Bronchial epithelial cell (primary cell): ENCODE results near the gene ZNF581. TPM values are rescaled to one million over a fixed set of nuclear protein-coding genes. Genes with fewer than 3 reads are reported as not detected.

Source experiments
- DNase-seq: peaks from one replicate; pipeline ENCODE4 v3.0.0-alpha.2; 2010; ENCODE audit warnings: low read depth
- FAIRE-seq: peaks from 2 replicates; lab custom pipeline; 2011; peaks lifted over from hg19 to GRCh38; lab: Jason Lieb, UNC
- H3K27me3 ChIP-seq: 2 replicates; pipeline ENCODE4 v1.5.1; 2011; ENCODE audit warnings: low read length; ENCODE audit not compliant: control insufficient read depth, insufficient read depth
- H3K36me3 ChIP-seq: 2 replicates; pipeline ENCODE4 v1.5.1; 2011; ENCODE audit warnings: low read length; ENCODE audit not compliant: control insufficient read depth, insufficient read depth
- H3K4me3 ChIP-seq: 2 replicates; pipeline ENCODE4 v1.5.1; 2011; ENCODE audit warnings: mild to moderate bottlenecking, low read depth, low read length, control low read depth
- CTCF ChIP-seq: IDR thresholded peaks from 2 replicates; pipeline ENCODE4 v1.5.1; 2011; ENCODE audit warnings: mild to moderate bottlenecking, moderate library complexity, low read length, control low read depth, inconsistent platforms; ENCODE audit not compliant: insufficient read depth, severe bottlenecking
- total RNA-seq: library from RNA; depleted of rRNA; stranded (reverse); fragments of >200 nt; gene quantifications from 2 replicates; pipeline ENCODE4 v1.2.1, GENCODE V29; 2014

Gene ZNF581
- total RNA-seq, 1 donor from 2014 or later = 19.2 TPM

GRCh38 chr19:55680339-55681130, 37.1 kb downstream of the ZNF581 start:
- Histone ChIP-seq H3K4me3 (no peak overlapping the region), H3K27me3 (no peaks in the 10 kb centered on the region), H3K36me3 (peaks cover 35% of the 10 kb centered on the region)
- no peak for FAIRE-seq
- DNase-seq = no peak
- TF ChIP-seq CTCF = no peak

DNA sequence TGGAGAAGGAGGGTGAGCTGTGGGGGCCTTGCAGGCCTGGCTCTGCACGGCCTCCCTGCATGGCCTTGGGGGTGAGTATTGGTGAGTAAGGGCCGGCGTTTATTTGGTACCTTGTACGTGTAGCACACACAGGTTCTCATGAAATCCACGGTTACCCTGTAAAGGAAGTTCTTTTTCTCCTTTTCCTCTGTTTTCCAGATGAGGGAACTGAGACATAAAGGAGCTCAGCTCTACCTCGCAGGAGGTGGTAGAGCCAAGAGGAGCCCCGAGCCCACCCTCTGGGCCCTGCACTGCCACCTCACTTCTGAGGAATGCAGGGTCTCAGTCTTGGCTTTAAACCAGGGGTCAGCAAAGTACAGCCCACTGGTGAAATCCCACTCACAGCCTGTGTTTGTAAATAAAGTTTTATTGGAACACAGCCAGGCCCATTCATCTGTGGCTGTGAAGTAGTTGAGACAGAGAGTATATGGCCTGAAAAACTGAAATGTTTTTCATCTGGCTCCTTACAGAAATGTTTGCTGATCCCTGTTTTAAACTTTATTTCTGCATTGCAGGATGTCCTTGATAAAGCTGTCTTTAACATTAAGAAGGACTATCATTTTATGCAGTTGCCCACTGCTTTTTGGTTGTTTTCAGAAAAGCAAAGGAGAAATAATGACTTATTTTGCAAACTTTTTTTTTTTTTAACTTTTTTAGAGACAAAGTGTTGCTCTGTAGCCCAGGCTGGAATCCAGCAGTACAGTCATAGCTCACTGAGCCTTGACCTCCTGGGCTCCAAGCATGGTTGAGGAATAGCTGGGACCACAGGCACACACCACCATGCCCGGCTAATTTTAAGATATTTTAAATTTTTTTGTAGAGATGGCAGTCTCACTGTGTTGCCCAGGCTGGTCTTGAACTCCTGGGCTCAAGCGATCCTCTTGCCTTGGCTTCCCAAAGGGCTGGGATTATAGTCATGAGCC, 38.0 kb downstream of the ZNF581 start:
- TF ChIP-seq CTCF = no peak
- Histone ChIP-seq H3K36me3 (peaks cover 42% of the 10 kb centered on the region), H3K4me3 (no peak overlapping the region), H3K27me3 (no peaks in the 10 kb centered on the region)
- FAIRE-seq (no peak), DNase-seq (no peak)

GRCh38 chr19:55683449-55684261, 40.2 kb downstream of the ZNF581 start:
- Histone ChIP-seq H3K27me3 (no peaks in the 10 kb centered on the region), H3K4me3 (no peak overlapping the region), H3K36me3 (peaks cover 42% of the 10 kb centered on the region)
- TF ChIP-seq CTCF = no peak
- DNase-seq (no peak), FAIRE-seq (no peak)

- FAIRE-seq (no peak), DNase-seq (no peak)
- TF ChIP-seq CTCF = no peak
- H3K4me3 ChIP-seq = no peak overlapping the region
- H3K27me3 ChIP-seq = no peaks in the 10 kb centered on the region
- peaks cover 43% of the 10 kb centered on the region for H3K36me3 ChIP-seq
These were observed 41.7 kb downstream of the ZNF581 start for GRCh38 chr19:55684946-55685681.

DNA sequence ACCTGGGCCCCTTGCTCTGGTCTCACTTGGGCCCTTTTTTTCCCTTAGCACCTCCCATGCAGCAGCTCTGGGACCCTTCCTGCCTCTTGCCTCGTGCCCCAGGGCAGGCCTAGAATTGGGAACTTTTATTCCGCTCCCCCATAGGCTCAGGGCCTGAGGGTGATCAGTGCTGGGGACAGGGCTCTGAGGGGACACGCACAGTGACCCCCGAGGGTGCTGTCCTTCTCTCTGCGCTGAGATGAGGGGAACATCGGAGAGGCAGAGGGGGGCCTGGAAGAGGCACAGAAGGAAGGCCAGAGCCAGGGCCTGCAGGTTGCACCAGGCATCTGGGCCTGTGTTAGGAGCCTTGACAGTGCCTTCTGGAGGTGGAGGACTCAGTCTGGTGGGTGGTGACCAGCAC, 42.3 kb downstream of the ZNF581 start:
- FAIRE-seq = no peak
- H3K36me3 ChIP-seq = peaks cover 45% of the 10 kb centered on the region

More for the DNA sequence above, 42.3 kb downstream of the ZNF581 start:
- Histone ChIP-seq H3K27me3 (no peaks in the 10 kb centered on the region), H3K4me3 (no peak overlapping the region)
- DNase-seq = no peak
- no peak for TF ChIP-seq CTCF
